NB4 (cell line): ENCODE measurements around the gene TEAD1.

ENCODE experiments used
- DNase-seq: peaks from one replicate; pipeline ENCODE4 v3.0.0; 2010; ENCODE audit warnings: low read depth
- H3K4me3 ChIP-seq: one replicate; pipeline ENCODE4 v1.5.1; 2011; ENCODE audit warnings: mild to moderate bottlenecking, low read depth, low read length, moderate library complexity
- MYC ChIP-seq: IDR thresholded peaks from 2 replicates; pipeline ENCODE4 v1.6.1; 2011; ENCODE audit warnings: low read depth, low read length
- POLR2A ChIP-seq: IDR thresholded peaks from 2 replicates; pipeline ENCODE4 v1.6.1; 2011; ENCODE audit warnings: mild to moderate bottlenecking; ENCODE audit not compliant: insufficient read length; ENCODE audit errors: extremely low read depth
- TF ChIP-seq, protein P1 (sequence below): IDR thresholded peaks from 2 replicates; pipeline ENCODE4 v1.6.1; 2011; ENCODE audit warnings: low read depth, low read length
- TF ChIP-seq, protein P2 (sequence below): IDR thresholded peaks from one replicate; pipeline ENCODE4 v1.5.1; 2012; ENCODE audit warnings: low read depth, low read length

TEAD1 gene

DNA sequence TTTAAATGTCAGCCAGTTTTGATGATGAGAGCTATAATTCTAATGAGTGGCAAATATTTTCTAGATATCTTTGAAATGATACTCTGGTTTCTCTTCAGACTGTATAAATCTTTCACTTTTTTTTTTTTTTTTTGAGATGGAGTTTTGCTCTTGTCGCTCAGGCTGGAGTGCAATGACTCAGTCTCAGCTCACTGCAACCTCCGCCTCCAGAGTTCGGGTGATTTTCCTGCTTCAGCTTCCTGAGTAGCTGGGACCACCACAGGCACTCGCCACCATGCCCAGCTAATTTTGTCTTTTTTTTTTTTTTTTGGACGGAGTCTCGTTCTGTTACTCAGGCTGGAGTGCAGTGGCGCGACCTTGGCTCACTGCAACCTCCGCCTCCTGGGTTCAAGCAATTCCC lies 113.6 kb downstream of the TEAD1 start:
- no peak for DNase-seq
- TF ChIP-seq, protein P1, sequence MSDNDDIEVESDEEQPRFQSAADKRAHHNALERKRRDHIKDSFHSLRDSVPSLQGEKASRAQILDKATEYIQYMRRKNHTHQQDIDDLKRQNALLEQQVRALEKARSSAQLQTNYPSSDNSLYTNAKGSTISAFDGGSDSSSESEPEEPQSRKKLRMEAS, result no peak
- TF ChIP-seq POLR2A (no peak), MYC (no peak)
- TF ChIP-seq, protein P2, sequence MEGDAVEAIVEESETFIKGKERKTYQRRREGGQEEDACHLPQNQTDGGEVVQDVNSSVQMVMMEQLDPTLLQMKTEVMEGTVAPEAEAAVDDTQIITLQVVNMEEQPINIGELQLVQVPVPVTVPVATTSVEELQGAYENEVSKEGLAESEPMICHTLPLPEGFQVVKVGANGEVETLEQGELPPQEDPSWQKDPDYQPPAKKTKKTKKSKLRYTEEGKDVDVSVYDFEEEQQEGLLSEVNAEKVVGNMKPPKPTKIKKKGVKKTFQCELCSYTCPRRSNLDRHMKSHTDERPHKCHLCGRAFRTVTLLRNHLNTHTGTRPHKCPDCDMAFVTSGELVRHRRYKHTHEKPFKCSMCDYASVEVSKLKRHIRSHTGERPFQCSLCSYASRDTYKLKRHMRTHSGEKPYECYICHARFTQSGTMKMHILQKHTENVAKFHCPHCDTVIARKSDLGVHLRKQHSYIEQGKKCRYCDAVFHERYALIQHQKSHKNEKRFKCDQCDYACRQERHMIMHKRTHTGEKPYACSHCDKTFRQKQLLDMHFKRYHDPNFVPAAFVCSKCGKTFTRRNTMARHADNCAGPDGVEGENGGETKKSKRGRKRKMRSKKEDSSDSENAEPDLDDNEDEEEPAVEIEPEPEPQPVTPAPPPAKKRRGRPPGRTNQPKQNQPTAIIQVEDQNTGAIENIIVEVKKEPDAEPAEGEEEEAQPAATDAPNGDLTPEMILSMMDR, result no peak
- H3K4me3 ChIP-seq, result no peak overlapping the region

DNA sequence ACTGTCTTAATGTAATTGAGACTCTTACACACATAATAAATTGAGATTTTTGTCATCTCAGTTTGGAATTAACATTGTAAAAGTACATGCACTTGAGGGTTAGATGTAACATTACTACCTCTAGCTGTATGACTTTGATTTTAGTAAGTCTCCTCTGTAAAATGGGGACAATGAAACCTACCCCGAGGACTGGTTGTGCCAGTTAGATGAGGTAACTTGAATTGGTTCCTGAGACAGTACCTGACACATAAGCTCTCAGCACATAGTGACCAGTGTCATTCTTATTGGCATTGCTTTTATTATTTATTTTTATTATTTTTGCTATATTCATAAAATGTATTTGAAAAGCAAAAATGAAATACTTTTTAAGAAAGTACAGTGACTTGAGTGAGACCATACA lies 114.8 kb downstream of the TEAD1 start:
- H3K4me3 ChIP-seq, result no peak overlapping the region
- DNase-seq, result no peak
- TF ChIP-seq, protein P1, result no peak
- TF ChIP-seq POLR2A (no peak), MYC (no peak)
- TF ChIP-seq, protein P2, result no peak

- no peak for DNase-seq
- no peak for TF ChIP-seq MYC
- TF ChIP-seq, protein P1, result no peak
- TF ChIP-seq POLR2A, result no peak
- TF ChIP-seq, protein P2, result no peak
- no peak overlapping the region for H3K4me3 ChIP-seq
Measured at GRCh38 chr11:12789596-12790215, 115.5 kb downstream of the TEAD1 start.

DNA sequence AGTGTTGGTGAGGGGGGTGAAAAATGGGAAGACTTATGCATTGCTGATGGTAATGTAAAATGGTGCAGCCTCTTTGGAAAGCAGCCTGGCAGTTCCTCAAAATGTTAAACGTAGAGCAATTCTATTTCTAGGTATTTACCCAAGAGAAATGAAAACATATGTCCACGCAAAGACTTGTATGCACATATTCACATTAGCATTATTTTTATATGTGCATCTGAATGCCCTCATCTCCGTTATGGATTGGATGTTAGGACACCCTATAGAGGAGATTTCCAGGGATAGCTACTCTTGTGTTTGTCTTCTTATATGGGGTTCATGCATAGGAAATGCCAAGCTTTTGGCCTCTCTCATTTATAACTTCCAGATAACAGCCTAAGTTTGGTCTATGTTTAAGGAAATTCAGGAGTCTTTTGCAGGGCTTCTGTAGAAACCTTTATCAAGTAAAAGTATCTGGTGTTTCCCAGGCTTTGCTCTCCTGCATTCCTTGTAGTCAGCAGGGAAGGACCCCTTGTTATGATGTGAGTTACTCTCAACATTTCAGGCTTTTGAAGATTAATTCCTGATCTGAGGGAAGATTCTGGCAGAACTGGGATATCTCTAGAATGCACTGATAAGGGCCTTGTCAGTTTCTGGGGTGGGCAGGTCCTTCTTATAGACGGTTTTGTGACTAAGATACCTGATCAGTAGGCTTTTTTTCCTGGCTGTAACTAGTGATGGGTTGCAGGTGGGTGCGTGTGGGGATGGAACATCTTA lies 116.8 kb downstream of the TEAD1 start:
- DNase-seq, result no peak
- TF ChIP-seq MYC, result no peak
- TF ChIP-seq, protein P2, result no peak
- TF ChIP-seq, protein P1, result no peak
- no peak for TF ChIP-seq POLR2A
- no peak overlapping the region for H3K4me3 ChIP-seq

DNA sequence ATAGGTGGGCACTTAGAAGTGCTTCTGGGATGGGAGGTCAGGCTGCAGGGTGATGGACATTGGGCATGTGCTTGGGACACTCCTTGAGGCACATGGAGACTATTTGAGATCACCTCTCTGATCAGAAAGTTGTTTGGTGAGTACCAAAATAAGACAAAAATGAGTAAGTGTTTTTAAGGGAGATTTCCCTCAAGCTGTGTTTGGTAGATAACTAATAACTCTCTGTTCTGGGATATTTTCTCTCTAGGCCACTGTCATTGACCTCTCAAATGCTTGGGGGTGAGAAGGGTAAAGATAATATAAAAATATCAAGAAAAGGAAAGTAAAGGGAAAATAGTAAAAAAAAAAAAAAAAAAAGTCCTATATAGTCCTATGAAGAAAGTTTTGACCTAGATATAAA lies 117.8 kb downstream of the TEAD1 start:
- DNase-seq, result no peak
- TF ChIP-seq, protein P1, result no peak
- TF ChIP-seq MYC (no peak), POLR2A (no peak)
- TF ChIP-seq, protein P2, result no peak
- no peak overlapping the region for H3K4me3 ChIP-seq
